Left kidney (tissue), 2 donors: ENCODE data around the gene MYH9. TPM values are rescaled to one million over a fixed set of nuclear protein-coding genes. Genes with fewer than 3 reads are reported as not detected.

Source experiments
- DNase-seq: peaks from one replicate; pipeline ENCODE4 v3.0.0-alpha.2; 2013
- polyA plus RNA-seq: library from polyadenylated mRNA; unstranded; fragments of 120-200 nt; gene quantifications from one replicate; pipeline ENCODE4 v1.2.1, GENCODE V29; 2013; ENCODE audit not compliant: insufficient read length

The MYH9 gene
- polyA plus RNA-seq, 1 donor, result 263 TPM

GRCh38 chr22:36350751-36351594 lies 36.8 kb downstream of the MYH9 start:
- DNase-seq, result no peak

- DNase-seq, result no peak
Observed at GRCh38 chr22:36349726-36350125, 38.0 kb downstream of the MYH9 start.

GRCh38 chr22:36348760-36349159 lies 39.0 kb downstream of the MYH9 start:
- no peak for DNase-seq

GRCh38 chr22:36347094-36347493 lies 40.7 kb downstream of the MYH9 start:
- DNase-seq, result no peak

GRCh38 chr22:36344106-36344827 lies 43.5 kb downstream of the MYH9 start:
- no peak for DNase-seq

GRCh38 chr22:36343720-36344105 lies 44.1 kb downstream of the MYH9 start:
- no peak for DNase-seq

- DNase-seq, result no peak
Observed at GRCh38 chr22:36343070-36343719, 44.6 kb downstream of the MYH9 start.

GRCh38 chr22:36341640-36342041 lies 46.1 kb downstream of the MYH9 start:
- DNase-seq, result no peak

- DNase-seq, result no peak
Observed at GRCh38 chr22:36340621-36341020, 47.1 kb downstream of the MYH9 start.

- DNase-seq, result no peak
Observed at GRCh38 chr22:36339171-36340065, 48.3 kb downstream of the MYH9 start.

GRCh38 chr22:36337365-36338130 lies 50.2 kb downstream of the MYH9 start:
- no peak for DNase-seq

GRCh38 chr22:36336246-36337182 lies 51.3 kb downstream of the MYH9 start:
- no peak for DNase-seq

GRCh38 chr22:36335621-36336020 lies 52.1 kb downstream of the MYH9 start:
- DNase-seq, result no peak

- no peak for DNase-seq
Observed at GRCh38 chr22:36334821-36335603, 52.8 kb downstream of the MYH9 start.

GRCh38 chr22:36334081-36334820 lies 53.5 kb downstream of the MYH9 start:
- DNase-seq, result no peak

- DNase-seq, result no peak
Observed at GRCh38 chr22:36333644-36334043, 54.1 kb downstream of the MYH9 start.

- DNase-seq, result no peak
Observed at GRCh38 chr22:36332623-36333332, 55.0 kb downstream of the MYH9 start.
